Heart left ventricle (tissue), 16 donors: ENCODE measurements around the gene P2RX7. TPM values are rescaled to one million over a fixed set of nuclear protein-coding genes. Genes with fewer than 3 reads are reported as not detected.
A peak's percentile ranks its signal among the peaks of the same experiment; 100 is the strongest.

Experiments
- ATAC-seq, 4 donors: fragments of 200-7000 bp; cut with Tn5 transposase; one replicate each; pipeline ENCODE4 v1.9.1; 2020 to 2022; ENCODE audit warnings: moderate library complexity in 4 of 4, mild to moderate bottlenecking in 3 of 4, moderate number of reproducible peaks in 1 of 4
- DNase-seq, 5 donors: peaks; one replicate each; pipeline ENCODE4 v3.0.0-alpha.2; 2020
- H3K27ac ChIP-seq, 12 donors: fragments of 200-600 bp; sonication (generic) in 4 of 12; one replicate each; pipeline versions ENCODE4 v1.5.0 to v1.8.0; 2016 to 2022; ENCODE audit warnings: mild to moderate bottlenecking in 2 of 12
- H3K27me3 ChIP-seq, 9 donors: fragments of 200-600 bp; sonication (generic) in 2 of 9; one replicate each; pipeline versions ENCODE4 v1.5.1 to v1.8.0; 2016 to 2022; ENCODE audit warnings: mild to moderate bottlenecking in 3 of 9
- H3K36me3 ChIP-seq, 9 donors: fragments of 200-600 bp; sonication (generic) in 2 of 9; one replicate each; pipeline versions ENCODE4 v1.5.0 to v1.8.0; 2018 to 2022; ENCODE audit warnings: mild to moderate bottlenecking in 2 of 9
- H3K4me1 ChIP-seq, 12 donors: fragments of 200-600 bp; sonication (generic) in 4 of 12; one replicate each; pipeline versions ENCODE4 v1.5.0 to v1.8.0; 2016 to 2022; ENCODE audit warnings: mild to moderate bottlenecking in 3 of 12
- H3K4me3 ChIP-seq, 12 donors: fragments of 200-600 bp; sonication (generic) in 4 of 12; one replicate each; pipeline versions ENCODE4 v1.5.0 to v1.8.0; 2017 to 2022; ENCODE audit warnings: mild to moderate bottlenecking in 9 of 12, moderate library complexity in 4 of 12
- H3K9me3 ChIP-seq, 12 donors: fragments of 200-600 bp; sonication (generic) in 4 of 12; one replicate each; pipeline versions ENCODE4 v1.5.0 to v1.8.0; 2016 to 2022; ENCODE audit warnings: mild to moderate bottlenecking in 1 of 12
- CTCF ChIP-seq, 12 donors: fragments of 200-600 bp; sonication (generic) in 4 of 12; IDR thresholded peaks; one replicate each; pipeline versions ENCODE4 v1.5.0 to v1.8.0; 2018 to 2022; ENCODE audit warnings: antibody characterized with exemption in 12 of 12, mild to moderate bottlenecking in 5 of 12
- POLR2A ChIP-seq, 2 donors: fragments of 450-650 bp; IDR thresholded peaks; one replicate each; pipeline ENCODE4 v1.6.1; 2017; ENCODE audit warnings: antibody characterized with exemption in 2 of 2, mild to moderate bottlenecking in 2 of 2, moderate library complexity in 2 of 2
- WGBS, 4 donors: extraction: QIAGEN DNeasy Blood & Tissue Kit in 2 of 4; methylation state at CpG; one replicate each; pipeline versions ENCODE4 v1.1.5 to v1.1.7; 2013 to 2018; 5-methylcytosine and 5-hydroxymethylcytosine counted together
- intact Hi-C, 10 donors: fragments of 100-400 bp; cut with DNase I; formaldehyde crosslinking; loops; one replicate each; pipeline versions ENCODE4 v1.11.1 to v1.14.2; 2022
- polyA plus RNA-seq, 2 donors: library from polyadenylated mRNA; stranded (reverse); fragments of 200-250 nt; gene quantifications; one replicate each; pipeline ENCODE4 v1.2.3, GENCODE V29; 2013
- total RNA-seq, 9 donors: library from RNA; depleted of rRNA in 2 of 9; stranded (reverse); fragments of >200 nt in 2 of 9; fragmentation: NEBNext Ultra II Directional in 3 of 9; extraction: Animal tissue kit (Norgen Biotek cat#: 25700) in 3 of 9; gene quantifications; one replicate each; pipeline versions ENCODE4 v1.1.0 to v1.2.4, GENCODE V29; 2016 to 2023
- donor health status: ischemic (EF 13 %, LVEDD 7.1; RV severe dilation, severe dysfunction).
- donor health status: healthy with polysubstance abuse.
- donor health status: DM: no; HTN: yes; CAD: no.
- donor health status: DM: no; HTN: no; CAD: no.
- donor health status: ischemic (EF 25% LVEDD 6.9; RV normal size, moderate dysfunction).
- donor health status: ischemic (EF 25% LVEDD 5.7; RV mildly dilated, moderate dysfunction).
- donor health status: healthy.
- donor health status: DM: yes; HTN: yes; CAD: no.
- donor health status: ischemic (EF 35%, LVEDD 5.7; RV mildly dilated, moderate dysfunction).
- donor health status: nonischemic (EF 11% LVEDD 7.7; RV severe dilation, severe dysfunction).
- donor health status: DM: yes; HTN: yes; CAD: no.
- donor health status: PGD.
- donor health status: ischemic (EF 29% LVEDD 5.4; RV normal size, mild dysfunction).
- donor health status: nonischemic (EF 23%, LVEDD 6.1; RV moderate dilation, normal function).

Gene P2RX7
- total and polyA plus RNA-seq, 11 donors = 0.39 to 12.0 (median 1.8) TPM

GRCh38 chr12:121137512-121137911 is 4.8 kb downstream of the P2RX7 start:
- H3K27me3 ChIP-seq = no peaks in the 10 kb centered on the region
- no peak for ATAC-seq
- TF ChIP-seq POLR2A (IDR thresholded peaks at IDR 0.05) (no peak), CTCF (IDR thresholded peaks at IDR 0.05) (no peak)
- 68 to 91% (median 90%) methylated on average over 4 of the region's 4 CpGs for WGBS, 4 donors
- H3K4me1 ChIP-seq = peaks cover 0 to 29% (median 5%) of the 10 kb centered on the region in 12 donors
- no peak overlapping the region for H3K4me3 ChIP-seq
- H3K36me3 ChIP-seq = no peaks in the 10 kb centered on the region
- H3K9me3 ChIP-seq = peaks cover 0 to 4% (median 0%) of the 10 kb centered on the region in 12 donors
- intact Hi-C loops = loop anchor here in 1 of 10 donors (10.0 kb wide), 1 partner anchor 67 kb away; no protein-coding TSS in a partner anchor
- no peak overlapping the region for H3K27ac ChIP-seq
- DNase-seq = no peak

GRCh38 chr12:121138284-121138683 is 5.6 kb downstream of the P2RX7 start:
- 75 to 81% (median 77%) methylated on average over 5 of the region's 5 CpGs for WGBS, 4 donors
- no peak for TF ChIP-seq POLR2A (IDR thresholded peaks at IDR 0.05)
- no peak for TF ChIP-seq CTCF (IDR thresholded peaks at IDR 0.05)
- intact Hi-C loops = loop anchor here in 1 of 10 donors (10.0 kb wide), 1 partner anchor 67 kb away; no protein-coding TSS in a partner anchor
- peaks cover 0 to 4% (median 0%) of the 10 kb centered on the region in 12 donors for H3K9me3 ChIP-seq
- H3K27ac ChIP-seq = no peak overlapping the region
- H3K27me3 ChIP-seq = no peaks in the 10 kb centered on the region
- no peak overlapping the region for H3K4me3 ChIP-seq
- no peak for DNase-seq
- ATAC-seq = no peak
- H3K36me3 ChIP-seq = no peaks in the 10 kb centered on the region
- H3K4me1 ChIP-seq = peaks cover 0 to 25% (median 4%) of the 10 kb centered on the region in 12 donors

GRCh38 chr12:121139286-121139685 is 6.6 kb downstream of the P2RX7 start:
- TF ChIP-seq POLR2A (IDR thresholded peaks at IDR 0.05) (no peak), CTCF (IDR thresholded peaks at IDR 0.05) (no peak)
- intact Hi-C loops = loop anchor here in 1 of 10 donors (10.0 kb wide), 1 partner anchor 66 kb away; no protein-coding TSS in a partner anchor
- Histone ChIP-seq H3K27ac (no peak overlapping the region), H3K36me3 (no peaks in the 10 kb centered on the region), H3K9me3 (peaks cover 0 to 4% (median 0%) of the 10 kb centered on the region in 12 donors), H3K4me3 (no peak overlapping the region), H3K27me3 (no peaks in the 10 kb centered on the region), H3K4me1 (peaks cover 0 to 25% (median 0%) of the 10 kb centered on the region in 12 donors)
- DNase-seq (no peak), ATAC-seq (no peak)
- WGBS, 4 donors = 90 to 97% (median 95%) methylated on average over 3 to 5 of the region's 5 CpGs

GRCh38 chr12:121142171-121142950 is 9.7 kb downstream of the P2RX7 start:
- H3K4me3 ChIP-seq = no peak overlapping the region
- no peaks in the 10 kb centered on the region for H3K27me3 ChIP-seq
- H3K27ac ChIP-seq = peak overlapping the region in 1 of 12 donors; percentile 82
- H3K36me3 ChIP-seq = no peaks in the 10 kb centered on the region
- intact Hi-C loops = no loop called here
- WGBS, 4 donors = 85 to 94% (median 92%) methylated on average over 11 of the region's 11 CpGs
- no peak for ATAC-seq
- peaks cover 0 to 4% (median 0%) of the 10 kb centered on the region in 12 donors for H3K9me3 ChIP-seq
- TF ChIP-seq CTCF (IDR thresholded peaks at IDR 0.05) = no peak
- no peak for DNase-seq
- H3K4me1 ChIP-seq = peaks cover 0 to 36% (median 0%) of the 10 kb centered on the region in 12 donors
